ENCODE data around the gene HSPG2.
"Not testable (repeated sequence)": the region's sequence is repeated elsewhere in the genome, so short reads cannot be mapped to it uniquely, and the experiment has no call there.

Gene HSPG2

GRCh38 chr1:21912038-21912758 is 24.9 kb downstream of the HSPG2 start:
- DNase-seq (ENCODE audit: low read depth), result no peak

- DNase-seq (ENCODE audit: low read depth), result no peak
Measured at GRCh38 chr1:21911205-21912001, 25.7 kb downstream of the HSPG2 start.

- no peak for DNase-seq (ENCODE audit: low read depth)
Measured at GRCh38 chr1:21910558-21911204, 26.4 kb downstream of the HSPG2 start.

GRCh38 chr1:21909787-21910503 is 27.2 kb downstream of the HSPG2 start:
- DNase-seq (ENCODE audit: low read depth), result peak; percentile 28

- DNase-seq (ENCODE audit: low read depth), result no peak
Measured at GRCh38 chr1:21909286-21909759, 27.8 kb downstream of the HSPG2 start.

GRCh38 chr1:21907737-21908534 is 29.2 kb downstream of the HSPG2 start:
- not testable (repeated sequence) for DNase-seq (ENCODE audit: low read depth)

- no peak for DNase-seq (ENCODE audit: low read depth)
Measured at GRCh38 chr1:21907079-21907418, 30.1 kb downstream of the HSPG2 start.

- DNase-seq (ENCODE audit: low read depth), result no peak
Measured at GRCh38 chr1:21906173-21907078, 30.7 kb downstream of the HSPG2 start.

- peak; percentile 39 for DNase-seq (ENCODE audit: low read depth)
Measured at GRCh38 chr1:21904704-21905520, 32.2 kb downstream of the HSPG2 start.

GRCh38 chr1:21904454-21904703 is 32.7 kb downstream of the HSPG2 start:
- DNase-seq (ENCODE audit: low read depth), result no peak

GRCh38 chr1:21903638-21904453 is 33.3 kb downstream of the HSPG2 start:
- no peak for DNase-seq (ENCODE audit: low read depth)

GRCh38 chr1:21902026-21903012 is 34.8 kb downstream of the HSPG2 start:
- DNase-seq (ENCODE audit: low read depth), result no peak

- DNase-seq (ENCODE audit: low read depth), result no peak
Measured at GRCh38 chr1:21901473-21901847, 35.6 kb downstream of the HSPG2 start.

- DNase-seq (ENCODE audit: low read depth), result no peak
Measured at GRCh38 chr1:21900766-21901472, 36.2 kb downstream of the HSPG2 start.

- DNase-seq (ENCODE audit: low read depth), result no peak
Measured at GRCh38 chr1:21899987-21900386, 37.1 kb downstream of the HSPG2 start.

GRCh38 chr1:21899267-21899810 is 37.8 kb downstream of the HSPG2 start:
- DNase-seq (ENCODE audit: low read depth), result no peak
